HG03442 (cell line): ENCODE results near the gene TIMP4.

Source experiments
- ATAC-seq: cut with Tn5 transposase; IDR thresholded peaks from one replicate; pipeline ENCODE4 v1.9.1; 2021; ENCODE audit warnings: mild to moderate bottlenecking, moderate library complexity; ENCODE audit not compliant: unreplicated experiment

Gene TIMP4

DNA sequence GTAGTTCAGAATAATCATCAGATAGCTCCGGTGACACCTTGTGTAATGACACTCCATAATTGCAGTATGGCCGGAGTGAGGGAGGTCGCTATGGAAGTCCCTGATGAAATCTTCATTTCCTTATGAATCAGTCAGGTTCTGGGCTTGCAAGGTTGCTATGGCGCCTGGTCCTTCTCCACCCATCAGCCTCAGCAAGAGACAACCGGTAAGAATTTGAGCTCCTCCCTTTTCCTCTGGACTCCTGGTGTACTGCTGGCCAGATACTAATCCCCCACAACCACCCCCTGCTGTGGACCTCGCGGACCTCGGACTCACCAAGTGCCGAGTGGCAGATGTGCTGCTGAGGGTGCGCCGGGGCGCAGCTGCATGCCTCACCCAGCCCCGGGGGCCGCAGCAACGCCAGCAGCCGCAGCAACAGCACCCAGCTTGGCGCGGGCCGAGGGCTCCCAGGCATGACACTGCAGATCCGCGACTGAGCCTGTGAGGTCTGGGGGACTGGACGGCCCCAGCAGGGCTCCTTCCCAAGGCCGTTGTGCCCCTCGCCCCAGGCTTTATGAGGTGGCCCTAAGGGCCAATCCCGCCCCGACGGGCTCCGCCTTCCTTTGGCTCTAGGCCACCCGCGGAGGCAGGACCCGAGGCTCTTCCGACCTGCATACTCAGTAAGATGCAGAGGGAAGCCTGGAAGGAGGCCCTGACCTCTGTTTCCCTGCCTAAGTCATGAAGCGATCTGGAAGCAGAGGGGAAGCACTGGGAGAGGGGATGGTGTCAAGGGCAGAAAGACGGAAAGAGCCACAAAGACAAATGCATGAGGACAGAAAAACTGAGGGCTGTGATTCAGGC is at the start of gene TIMP4:
TSS of gene TIMP4 (minus strand) at position 526 of the 840 bp plus-strand sequence. CDS start at position 454, 72 bp downstream.
- no peak for ATAC-seq

DNA sequence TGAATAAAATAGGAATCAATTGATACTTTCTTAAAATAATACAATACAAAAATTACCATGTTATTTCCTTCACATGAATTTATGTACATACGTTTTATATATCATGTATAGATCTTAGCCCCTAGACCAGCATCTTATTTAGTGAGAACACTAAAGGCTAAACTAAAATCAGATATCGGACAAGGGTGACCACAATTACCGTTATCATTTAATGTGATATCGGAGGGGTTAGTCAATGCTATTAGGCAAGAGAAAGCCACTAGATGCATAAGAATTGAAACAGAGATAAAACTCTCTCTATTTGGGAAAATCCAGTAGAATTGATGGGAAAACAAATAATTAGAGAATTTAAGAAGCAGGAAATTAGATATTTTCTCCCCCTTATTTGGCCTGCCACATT is 46.5 kb upstream of the TIMP4 start:
- no peak for ATAC-seq

DNA sequence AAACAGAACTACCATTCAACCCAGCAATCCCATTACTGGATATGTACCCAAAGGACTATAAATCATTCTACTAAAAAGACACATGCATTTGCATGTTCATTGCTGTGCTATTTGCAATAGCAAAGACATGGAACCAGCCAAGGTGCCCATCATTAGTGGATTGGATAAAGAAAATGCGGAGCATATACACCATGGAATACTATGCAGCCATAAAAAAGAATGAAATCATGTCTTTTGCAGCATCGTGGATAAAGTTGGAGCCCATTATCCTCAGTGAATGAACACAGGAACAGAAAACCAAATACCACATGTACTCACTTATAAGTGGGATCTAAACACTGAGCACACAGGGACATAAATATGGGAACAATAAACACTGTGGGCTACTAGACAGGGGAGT is 43.1 kb upstream of the TIMP4 start:
- ATAC-seq = no peak

DNA sequence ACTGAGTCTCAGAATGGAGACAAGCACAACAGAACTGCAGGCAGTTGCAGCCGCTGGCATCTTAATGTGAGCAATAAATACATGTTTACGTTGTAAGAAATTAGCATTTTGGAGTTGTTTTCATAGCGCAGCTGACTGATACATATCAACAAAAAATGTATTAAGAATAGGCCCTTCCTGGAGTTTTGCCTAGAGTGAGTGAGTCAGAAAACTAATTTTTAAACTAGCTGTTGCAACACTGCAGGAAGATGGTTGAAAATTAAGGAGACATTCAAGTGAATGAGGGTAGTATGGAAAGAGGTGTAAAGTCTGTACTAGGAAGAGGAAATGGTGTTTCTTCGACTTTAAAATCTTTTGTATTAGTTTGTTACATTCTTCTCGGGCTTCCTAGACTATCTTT is 39.6 kb upstream of the TIMP4 start:
- no peak for ATAC-seq

DNA sequence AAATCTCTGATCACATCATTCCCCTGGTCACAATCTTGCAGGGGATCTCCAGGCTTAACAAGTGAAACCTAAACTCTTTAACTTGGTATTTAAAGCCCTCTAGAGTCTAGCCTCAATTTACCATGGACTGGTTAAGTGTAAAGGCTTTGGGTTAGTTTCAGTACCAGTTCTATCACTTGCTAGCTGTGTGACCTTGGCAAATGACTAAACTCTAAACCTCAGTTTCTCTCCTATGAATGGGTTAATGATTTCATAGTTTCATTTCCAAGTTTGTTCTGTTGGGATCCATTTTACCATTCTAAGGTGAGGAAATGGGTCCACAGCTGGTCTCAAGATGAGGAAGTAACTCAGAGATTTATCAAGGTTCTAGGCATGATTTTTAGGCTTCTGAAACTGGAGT is 38.8 kb upstream of the TIMP4 start:
- ATAC-seq = peak; percentile 23

DNA sequence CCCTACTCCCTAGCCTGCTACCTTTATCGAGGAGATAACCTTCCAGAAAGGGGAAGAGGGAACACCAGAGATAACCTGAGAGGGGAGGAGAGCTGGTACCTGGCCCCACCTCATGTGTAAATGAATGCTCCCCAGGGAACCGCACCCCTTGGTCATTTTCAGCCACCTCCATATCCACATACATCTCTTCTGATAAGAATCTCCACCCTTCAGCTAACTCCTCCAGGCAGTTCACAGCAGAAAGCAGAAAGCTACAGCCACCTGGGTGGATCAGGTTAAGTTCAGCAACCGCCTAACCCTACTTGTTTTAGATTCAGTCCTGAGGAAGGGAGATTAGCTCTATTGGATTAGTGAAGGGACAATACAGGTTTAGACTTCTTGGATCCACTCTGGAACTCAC is 38.0 kb upstream of the TIMP4 start:
- no peak for ATAC-seq

DNA sequence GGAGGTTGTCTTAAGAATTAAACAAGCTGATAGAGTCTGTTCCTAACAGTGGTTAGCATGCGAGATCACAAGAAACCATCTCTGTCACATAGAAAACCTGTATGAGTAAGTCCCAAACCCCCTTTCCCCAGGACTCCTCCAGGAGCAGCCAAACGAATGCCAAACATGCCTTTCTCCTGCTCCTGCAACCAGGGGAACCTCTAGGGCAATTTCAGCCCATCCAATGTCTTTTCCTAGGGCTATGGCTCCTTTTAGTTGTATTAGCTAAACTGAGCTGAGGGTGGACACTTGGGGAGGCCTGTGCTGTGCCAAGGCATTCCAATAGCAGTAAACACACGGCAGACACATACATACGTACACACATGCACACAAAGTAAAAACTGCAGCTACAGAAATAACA is 36.5 kb upstream of the TIMP4 start:
- ATAC-seq = no peak

DNA sequence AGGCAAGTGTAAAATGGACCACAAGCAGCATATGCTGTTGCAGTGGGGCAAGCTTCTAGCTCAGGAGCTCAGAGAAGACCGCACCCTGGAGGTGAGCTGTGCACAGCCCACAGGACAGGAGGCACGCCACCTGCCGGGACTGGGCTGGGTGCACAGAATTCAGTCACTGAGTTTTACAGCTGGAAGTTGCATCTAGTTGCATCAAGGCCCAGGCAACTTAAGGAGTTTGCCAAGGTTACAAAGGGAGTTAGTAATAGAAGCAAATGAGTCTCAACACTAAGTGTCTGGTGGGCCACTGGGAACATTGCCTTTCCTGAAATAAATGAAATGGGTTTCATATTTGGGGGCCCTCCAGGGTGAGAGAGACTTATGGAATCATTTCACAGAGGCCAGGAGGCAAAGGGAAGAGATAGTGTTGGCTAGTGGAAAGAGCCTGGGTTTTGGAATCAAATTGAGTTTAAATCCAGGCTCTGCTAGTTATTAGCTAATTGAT is 36.0 kb upstream of the TIMP4 start:
- peak; percentile 66 for ATAC-seq

DNA sequence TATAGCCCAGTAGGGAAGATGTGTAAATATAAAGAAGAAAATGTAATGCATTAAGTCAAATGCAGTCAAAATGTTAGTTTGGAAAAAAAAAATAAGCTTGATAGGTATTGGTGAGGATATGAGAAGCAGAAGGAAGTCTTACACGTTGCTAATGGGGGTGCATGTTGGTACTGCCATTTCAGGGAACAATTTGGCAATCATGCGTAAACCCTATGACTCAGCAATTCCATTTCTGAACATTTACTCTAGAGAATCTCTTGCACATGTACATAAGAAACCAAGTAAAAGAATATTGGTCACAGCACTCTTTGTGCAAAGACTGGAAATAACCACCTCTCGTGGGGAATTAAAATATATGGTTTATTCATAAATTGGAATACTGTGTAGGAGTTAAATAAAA is 35.5 kb upstream of the TIMP4 start:
- peak; percentile 29 for ATAC-seq

DNA sequence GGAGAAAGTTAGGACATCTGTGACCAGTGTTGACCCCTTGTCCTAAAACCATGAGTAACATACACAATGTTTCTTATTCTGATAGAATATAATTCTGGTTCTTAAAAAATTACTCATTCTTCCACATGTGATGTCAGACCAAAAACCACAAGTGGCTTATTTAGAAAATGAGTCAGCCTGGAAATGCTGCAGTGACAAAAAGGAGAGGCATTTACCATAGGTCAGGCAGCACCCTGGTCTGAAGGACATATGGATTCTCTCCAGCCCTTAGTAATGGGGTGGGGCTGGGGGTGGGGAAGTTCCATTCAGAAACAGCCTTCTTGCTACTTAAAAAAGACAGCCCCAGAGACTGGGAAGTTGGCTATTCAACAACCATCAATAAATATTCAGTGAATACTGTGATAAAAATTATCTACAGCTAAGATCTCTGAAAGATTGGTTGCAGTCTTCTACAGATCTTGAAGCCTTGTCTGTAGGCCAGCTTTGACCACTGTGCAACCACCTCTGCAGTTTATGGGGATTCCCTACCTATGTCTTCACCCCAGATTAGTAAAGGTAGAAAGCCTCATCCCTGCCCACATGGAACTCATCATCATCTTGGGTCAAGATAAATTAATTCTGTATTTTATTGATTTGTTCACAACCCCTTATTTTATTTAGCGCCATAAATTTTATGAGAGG is 34.9 kb upstream of the TIMP4 start:
- peak; percentile 62 for ATAC-seq

DNA sequence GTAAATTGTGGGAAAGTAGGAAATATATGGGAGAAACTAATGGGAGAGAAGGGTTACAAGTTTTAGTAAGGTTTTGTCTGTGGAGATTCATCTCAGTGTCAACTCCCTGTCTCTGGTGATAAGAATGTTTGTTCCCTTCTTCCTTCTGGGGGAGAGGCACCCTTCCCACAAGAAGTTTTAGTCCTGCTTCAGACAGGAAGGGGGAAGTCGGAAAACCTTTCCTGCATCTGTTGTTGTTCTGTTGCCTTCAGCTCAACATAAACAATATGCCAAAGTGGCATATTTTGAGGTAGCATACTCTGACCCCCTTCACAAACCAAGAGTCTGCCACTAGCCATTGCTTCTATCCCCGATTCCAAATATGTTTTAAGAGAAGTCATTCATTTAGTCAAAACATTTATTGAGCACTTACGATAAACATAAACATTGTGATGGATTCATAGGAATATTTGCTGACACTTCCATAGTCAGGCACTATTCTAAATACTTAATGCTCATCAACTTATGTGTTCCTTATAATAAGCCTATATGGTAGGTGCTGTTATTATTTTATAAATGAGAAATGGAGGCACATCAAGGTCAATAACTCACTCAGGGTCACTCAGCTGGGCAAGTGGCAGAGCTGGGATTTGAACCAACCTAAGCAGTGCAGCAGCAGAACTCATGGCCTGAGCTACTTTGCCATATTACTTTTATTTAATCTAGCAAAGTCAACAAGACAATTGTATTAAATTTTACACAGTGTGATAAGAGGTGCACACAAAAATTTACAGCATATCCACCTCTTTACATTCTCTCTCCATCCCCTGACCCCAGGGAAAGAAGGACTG is 34.2 kb upstream of the TIMP4 start:
- no peak for ATAC-seq

DNA sequence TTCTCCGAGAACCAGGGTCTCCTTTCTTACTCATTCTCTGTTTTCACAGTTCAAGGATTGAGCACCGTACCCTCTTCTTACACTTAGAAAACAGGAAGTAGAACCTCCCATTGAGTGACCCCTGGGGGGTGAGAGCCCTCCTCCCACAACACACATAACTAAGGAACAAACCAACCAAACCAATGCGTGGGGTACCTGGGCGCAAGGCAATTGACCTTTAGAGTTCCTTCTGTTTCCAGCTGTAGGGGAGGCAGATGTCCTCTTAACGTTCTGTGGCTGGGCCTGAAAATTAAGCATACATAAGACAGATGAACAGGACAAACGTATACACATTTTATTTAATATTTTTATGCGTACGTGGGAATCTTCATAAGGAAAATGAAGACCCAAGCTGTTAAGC is 33.5 kb upstream of the TIMP4 start:
- no peak for ATAC-seq

DNA sequence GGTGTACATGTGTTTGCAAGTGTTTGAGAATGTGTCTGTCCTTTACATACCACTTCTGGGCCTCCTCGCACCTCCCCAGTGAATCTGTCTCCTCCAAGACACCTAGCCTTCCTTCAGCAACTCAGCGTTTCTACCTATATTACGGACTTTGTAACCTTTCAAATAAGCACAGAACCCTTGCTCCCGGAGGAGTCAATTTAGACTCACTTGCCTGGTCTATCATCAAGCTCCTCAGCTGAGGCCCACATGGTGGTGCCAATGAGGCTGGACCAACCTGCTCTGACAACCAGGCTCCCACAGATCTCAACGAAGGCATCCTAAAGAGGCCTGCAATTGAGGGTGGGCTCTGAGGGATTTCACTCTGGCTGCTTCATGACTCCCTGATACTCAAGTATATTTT is 32.8 kb upstream of the TIMP4 start:
- no peak for ATAC-seq

DNA sequence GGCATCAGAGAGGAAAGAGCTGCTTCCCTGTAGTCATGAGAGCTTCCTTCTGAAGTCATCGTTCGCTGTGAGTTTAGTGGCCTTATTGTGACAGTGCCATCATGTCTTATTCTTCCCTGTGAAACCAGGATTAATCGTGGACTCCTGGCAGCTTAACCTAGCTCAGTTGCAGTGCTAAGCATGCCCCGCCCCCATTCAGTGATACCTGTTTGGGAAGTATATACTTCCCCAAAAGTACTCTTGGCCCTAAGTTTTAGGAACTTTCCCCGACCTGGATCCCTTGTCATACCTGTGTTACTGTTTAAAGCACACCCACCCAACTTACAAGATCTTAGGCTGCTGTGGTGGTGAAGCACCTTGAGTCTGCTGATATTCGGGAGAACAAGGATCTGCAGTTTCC is 32.1 kb upstream of the TIMP4 start:
- ATAC-seq = no peak

DNA sequence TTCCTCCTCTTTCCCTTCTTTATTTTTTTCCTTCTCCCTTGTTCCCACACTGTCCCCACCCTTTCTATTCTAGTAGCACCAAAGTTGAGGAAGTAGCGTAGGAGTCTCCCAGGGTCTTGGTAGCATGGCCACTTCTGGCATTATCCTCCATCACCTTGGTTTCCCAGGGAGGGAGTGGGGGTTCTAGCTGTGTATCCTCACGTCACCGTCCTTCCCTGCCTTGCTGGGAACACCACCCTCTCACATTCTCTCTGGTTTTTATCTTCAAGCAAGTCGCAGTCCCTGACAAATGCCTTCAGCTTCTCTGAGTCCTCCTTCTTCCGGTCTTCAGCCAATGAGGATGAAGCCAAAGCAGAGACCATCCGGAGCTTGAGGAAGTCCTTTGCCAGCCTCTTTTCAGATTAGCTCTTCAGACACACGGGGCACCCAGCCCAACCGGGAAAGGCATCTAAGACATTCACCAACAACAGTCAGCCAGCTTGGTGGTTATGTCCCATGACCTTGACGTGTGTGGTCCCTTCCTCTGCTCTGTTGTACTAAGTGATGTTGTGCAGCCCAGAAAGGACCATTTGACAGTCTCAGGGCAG is 31.6 kb upstream of the TIMP4 start:
- no peak for ATAC-seq

DNA sequence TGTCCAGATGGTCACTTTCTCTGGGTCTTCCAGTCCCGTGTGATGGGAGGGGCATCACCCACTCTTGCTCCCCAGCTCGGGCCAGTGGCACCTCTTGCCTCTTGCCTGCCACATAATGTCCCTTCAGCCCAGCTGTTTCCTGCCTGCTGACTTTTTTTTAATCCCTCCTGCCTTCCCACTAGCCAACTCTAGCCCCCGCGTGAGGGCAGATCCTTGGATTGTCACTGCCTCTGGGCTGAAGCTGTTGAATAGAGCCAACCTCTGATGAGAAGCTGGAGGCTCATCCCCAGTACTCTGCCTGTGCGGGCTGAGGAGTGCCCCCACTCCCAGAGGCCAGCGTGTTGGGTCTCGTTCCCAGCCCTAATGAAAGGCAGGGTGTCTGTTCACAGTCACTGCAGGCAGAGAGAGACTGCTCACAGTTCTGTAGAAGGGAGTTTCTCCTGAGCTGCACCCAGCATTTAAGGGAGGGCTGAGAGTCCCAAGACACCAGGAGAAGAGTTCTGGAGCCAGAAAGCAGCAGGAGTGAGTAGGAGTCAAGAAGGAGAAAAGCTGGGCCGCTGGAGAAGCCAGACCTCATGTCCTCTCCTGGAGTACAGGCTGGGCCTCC is 30.1 kb upstream of the TIMP4 start:
- ATAC-seq = no peak

DNA sequence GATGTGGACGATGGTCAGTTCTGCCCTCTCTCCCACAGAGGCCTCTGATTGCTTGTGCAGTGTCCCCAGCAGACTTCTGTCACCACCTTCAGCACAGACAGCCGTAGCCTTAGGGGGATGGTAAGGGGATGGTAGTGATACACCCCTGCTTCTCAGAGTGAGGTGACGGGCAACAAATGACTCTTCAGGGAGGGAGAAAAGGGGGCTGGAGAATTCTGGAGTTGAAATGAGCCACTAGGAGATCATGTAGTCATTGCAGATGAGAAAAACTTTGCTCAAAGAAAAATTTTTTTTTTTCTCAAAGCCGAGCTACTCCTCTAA is 29.6 kb upstream of the TIMP4 start:
- ATAC-seq = peak; percentile 11

DNA sequence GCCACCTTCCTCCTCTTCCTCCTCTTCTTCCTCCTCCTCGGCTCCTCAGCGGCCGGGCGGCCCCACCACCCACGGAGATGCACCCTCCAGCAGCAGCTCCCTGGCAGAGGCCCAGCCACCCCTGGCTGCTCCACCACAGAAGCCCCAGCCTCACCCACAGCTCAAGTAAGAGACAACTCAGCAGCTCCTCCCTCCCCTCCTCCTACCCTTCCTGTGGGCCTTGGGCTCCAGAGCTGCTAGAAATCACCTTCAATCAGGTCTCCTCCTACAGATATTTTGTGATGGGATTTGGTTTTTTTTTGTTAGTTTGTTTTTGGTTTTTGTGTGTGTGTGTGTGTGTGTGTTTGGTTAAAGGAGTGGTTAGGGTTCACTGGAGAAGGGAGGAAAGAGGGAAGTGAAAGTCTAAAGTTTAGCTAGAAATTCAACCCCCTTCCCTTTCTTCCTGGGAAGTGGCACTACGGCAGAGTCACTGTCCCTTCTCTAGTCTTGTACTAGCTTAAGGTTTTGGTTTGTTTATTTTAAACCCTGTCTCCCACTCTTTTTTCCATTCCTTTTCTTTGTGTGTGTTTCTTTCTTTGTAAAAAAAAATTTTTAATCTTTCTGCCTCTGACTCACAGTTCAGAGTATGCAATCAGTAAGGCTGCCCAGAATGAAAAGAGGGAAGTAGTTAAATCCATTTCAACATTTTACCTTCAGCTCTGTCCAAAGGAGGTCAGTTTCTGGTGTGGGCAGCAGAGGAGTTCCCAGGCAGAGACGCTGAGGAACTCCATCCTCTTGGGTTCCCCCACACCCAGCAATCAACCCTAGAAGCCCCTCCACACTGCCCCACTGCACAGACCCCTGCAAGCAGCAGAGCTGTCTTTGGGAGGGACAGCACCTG is 29.0 kb upstream of the TIMP4 start:
- peak; percentile 70 for ATAC-seq

DNA sequence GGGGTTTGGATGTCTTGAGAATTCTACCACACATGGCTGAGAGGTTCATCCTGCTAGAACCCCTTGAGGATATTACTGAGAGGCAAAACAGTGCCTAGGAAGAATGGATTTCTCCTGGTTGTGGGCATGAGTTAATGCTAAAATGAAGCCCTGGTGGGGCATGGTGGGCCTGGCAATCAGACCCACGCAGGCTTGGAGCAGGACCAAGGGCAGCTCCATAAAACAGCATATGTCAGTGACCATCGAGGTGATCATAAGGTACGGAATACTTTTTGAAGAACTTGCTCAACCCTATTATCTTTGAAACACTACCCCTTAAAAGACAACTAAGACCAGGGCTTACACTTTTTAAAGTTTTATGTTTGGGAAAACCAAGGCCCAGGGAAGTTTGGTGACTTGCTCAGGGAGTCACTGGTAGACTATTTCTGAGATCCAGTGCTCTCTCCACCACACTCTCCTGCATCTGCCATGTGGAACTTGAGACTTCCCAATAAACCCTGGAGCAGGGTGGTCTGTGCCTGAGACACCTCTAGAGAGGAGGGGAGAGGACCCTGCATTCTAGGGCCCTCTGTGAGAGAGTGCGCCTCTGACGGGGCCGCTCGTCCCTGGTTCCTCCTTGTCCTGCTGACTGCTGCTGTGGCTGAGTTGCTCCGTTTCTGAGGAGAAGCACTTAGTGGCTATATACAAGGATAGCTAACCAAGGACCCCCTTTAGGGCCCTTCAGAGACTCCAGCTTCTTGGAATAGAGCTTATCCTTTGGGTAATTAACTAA is 28.0 kb upstream of the TIMP4 start:
- no peak for ATAC-seq
